ENCODE data around the gene WNT3. TPM values are rescaled to one million over a fixed set of nuclear protein-coding genes. Genes with fewer than 3 reads are reported as not detected.

Gene WNT3
- total RNA-seq, 1 donor from 2014 or later, result 1.3 TPM

DNA sequence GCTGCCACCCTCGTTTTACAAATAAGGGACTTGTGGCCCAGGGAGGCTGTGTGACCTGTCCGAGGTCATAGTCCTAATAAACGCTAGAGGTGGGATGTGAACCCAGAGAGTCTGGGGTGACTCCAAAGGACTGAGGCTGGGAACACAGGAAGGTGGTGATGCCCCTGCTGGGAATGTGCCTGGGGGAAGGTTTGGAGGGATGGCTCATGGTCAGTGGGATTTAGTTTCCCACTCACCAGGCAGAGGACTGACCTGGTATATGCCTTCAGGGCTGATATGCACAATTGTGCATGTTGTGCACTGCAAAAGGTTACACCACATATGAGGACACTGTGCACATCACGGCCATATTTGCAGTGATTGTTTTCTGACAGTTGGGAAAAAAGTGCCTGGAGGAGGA is 19.0 kb upstream of the WNT3 start:
- DNase-seq, result no peak
- TF ChIP-seq, protein P1, sequence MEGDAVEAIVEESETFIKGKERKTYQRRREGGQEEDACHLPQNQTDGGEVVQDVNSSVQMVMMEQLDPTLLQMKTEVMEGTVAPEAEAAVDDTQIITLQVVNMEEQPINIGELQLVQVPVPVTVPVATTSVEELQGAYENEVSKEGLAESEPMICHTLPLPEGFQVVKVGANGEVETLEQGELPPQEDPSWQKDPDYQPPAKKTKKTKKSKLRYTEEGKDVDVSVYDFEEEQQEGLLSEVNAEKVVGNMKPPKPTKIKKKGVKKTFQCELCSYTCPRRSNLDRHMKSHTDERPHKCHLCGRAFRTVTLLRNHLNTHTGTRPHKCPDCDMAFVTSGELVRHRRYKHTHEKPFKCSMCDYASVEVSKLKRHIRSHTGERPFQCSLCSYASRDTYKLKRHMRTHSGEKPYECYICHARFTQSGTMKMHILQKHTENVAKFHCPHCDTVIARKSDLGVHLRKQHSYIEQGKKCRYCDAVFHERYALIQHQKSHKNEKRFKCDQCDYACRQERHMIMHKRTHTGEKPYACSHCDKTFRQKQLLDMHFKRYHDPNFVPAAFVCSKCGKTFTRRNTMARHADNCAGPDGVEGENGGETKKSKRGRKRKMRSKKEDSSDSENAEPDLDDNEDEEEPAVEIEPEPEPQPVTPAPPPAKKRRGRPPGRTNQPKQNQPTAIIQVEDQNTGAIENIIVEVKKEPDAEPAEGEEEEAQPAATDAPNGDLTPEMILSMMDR (IDR thresholded peaks at IDR 0.05), result no peak
- ChIA-PET POLR2A (no interaction called here), CTCF (no interaction called here)
- H3K27ac Mint-ChIP-seq, result no peak overlapping the region
- H3K36me3 Mint-ChIP-seq (ENCODE audit: low read depth), result peaks cover under 1% of the 10 kb centered on the region
- intact Hi-C loops (cut with micrococcal nuclease), result loop anchor here (2.0 to 10.0 kb wide), 2 partner anchors 103 to 693 kb away; no protein-coding TSS in a partner anchor
- peaks cover 31% of the 10 kb centered on the region for H3K27me3 Mint-ChIP-seq
- peaks cover 6% of the 10 kb centered on the region for H3K4me1 Mint-ChIP-seq
- no peak for ATAC-seq (ENCODE audit: low read depth)
- no peak overlapping the region for H3K4me3 Mint-ChIP-seq
- peaks cover under 1% of the 10 kb centered on the region for H3K9me3 Mint-ChIP-seq

DNA sequence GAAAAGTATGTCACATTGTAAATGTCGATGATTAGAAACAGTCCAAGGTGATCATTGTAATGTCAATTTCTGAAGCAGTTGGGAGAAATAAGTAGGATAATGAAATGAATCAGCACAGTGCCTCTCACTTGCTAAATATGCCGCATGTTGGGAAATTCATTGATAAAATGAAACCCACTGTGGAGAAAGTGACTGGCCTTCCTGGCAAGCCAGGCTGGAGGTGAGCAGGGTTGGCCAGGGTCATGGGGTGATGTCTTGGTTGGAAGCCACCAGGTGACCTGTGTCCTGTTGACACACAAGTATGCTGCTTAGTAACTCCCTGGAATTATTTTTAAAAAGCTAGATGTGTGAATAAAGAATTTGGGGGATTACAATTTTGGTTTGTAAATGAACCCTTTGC is 18.0 kb upstream of the WNT3 start:
- Mint-ChIP-seq H3K27ac (no peak overlapping the region), H3K27me3 (peaks cover 25% of the 10 kb centered on the region), H3K4me1 (peaks cover 6% of the 10 kb centered on the region), H3K9me3 (no peaks in the 10 kb centered on the region), H3K4me3 (no peak overlapping the region), H3K36me3 (ENCODE audit: low read depth) (no peaks in the 10 kb centered on the region)
- intact Hi-C loops (cut with micrococcal nuclease), result loop anchor here (2.0 to 10.0 kb wide), 2 partner anchors 104 to 692 kb away; no protein-coding TSS in a partner anchor
- TF ChIP-seq, protein P1 (IDR thresholded peaks at IDR 0.05), result no peak
- POLR2A ChIA-PET, result no interaction called here
- DNase-seq, result no peak
- CTCF ChIA-PET, result interaction anchor here (1.4 kb wide), 1 partner anchor 13 kb away, joined by 3 read pairs; no protein-coding TSS in a partner anchor
- no peak for ATAC-seq (ENCODE audit: low read depth)

DNA sequence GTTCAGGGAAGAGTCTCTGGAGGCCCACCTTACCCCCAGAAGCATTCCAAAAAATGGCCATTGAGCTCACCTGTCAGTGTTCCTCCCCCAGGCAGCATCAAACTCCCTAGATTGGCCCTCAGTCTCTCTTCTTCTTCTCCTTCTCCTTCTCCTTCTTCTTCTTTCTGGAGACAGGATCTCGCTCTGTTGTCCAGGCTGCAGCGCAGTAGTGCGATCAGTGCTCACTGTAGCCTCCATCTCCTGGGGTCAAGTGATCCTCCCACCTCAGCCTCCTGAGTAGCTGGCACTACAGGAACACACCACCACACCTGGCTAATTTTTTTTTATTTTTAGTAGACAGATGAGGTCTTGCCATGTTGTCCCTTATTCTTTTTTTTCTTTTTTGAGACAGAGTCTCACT is 16.4 kb upstream of the WNT3 start:
- DNase-seq, result no peak
- intact Hi-C loops (cut with micrococcal nuclease), result loop anchor here (10.0 kb wide), 1 partner anchor 690 kb away; no protein-coding TSS in a partner anchor

DNA sequence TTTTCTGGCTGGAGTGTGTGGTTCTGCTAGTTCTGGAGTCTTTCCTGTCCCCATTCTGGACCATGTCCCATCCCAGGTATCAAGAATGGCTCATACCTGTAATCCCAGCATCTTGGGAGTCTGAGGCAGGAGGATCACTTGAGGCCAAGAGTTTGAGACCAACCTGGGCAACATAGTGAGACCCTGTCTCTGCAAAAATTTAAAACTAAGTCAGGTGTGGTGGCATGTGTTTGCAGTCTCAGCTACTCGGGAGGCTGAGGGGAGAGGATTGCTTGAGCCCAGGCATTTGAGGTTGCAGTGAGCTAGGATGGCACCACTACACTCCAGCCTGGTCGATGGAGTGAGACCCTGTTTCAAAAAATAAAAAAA is 15.3 kb upstream of the WNT3 start:
- Mint-ChIP-seq H3K27ac (no peak overlapping the region), H3K27me3 (peaks cover 15% of the 10 kb centered on the region), H3K36me3 (ENCODE audit: low read depth) (no peaks in the 10 kb centered on the region), H3K9me3 (no peaks in the 10 kb centered on the region), H3K4me1 (peaks cover 3% of the 10 kb centered on the region), H3K4me3 (no peak overlapping the region)
- DNase-seq (no peak), ATAC-seq (ENCODE audit: low read depth) (no peak)
- POLR2A ChIA-PET, result no interaction called here
- CTCF ChIA-PET, result no interaction called here
- TF ChIP-seq, protein P1 (IDR thresholded peaks at IDR 0.05), result no peak
- intact Hi-C loops (cut with micrococcal nuclease), result loop anchor here (10.0 kb wide), 1 partner anchor 689 kb away; no protein-coding TSS in a partner anchor

More for the DNA sequence above, 16.4 kb upstream of the WNT3 start:
- Mint-ChIP-seq H3K36me3 (ENCODE audit: low read depth) (no peaks in the 10 kb centered on the region), H3K4me3 (no peak overlapping the region), H3K27ac (no peak overlapping the region), H3K27me3 (peaks cover 17% of the 10 kb centered on the region), H3K9me3 (no peaks in the 10 kb centered on the region), H3K4me1 (peaks cover 3% of the 10 kb centered on the region)
- TF ChIP-seq, protein P1 (IDR thresholded peaks at IDR 0.05), result no peak
- CTCF ChIA-PET, result interaction anchor here (1.1 kb wide), 1 partner anchor 622 kb away, joined by 4 read pairs; no protein-coding TSS in a partner anchor
- POLR2A ChIA-PET, result no interaction called here
- no peak for ATAC-seq (ENCODE audit: low read depth)

DNA sequence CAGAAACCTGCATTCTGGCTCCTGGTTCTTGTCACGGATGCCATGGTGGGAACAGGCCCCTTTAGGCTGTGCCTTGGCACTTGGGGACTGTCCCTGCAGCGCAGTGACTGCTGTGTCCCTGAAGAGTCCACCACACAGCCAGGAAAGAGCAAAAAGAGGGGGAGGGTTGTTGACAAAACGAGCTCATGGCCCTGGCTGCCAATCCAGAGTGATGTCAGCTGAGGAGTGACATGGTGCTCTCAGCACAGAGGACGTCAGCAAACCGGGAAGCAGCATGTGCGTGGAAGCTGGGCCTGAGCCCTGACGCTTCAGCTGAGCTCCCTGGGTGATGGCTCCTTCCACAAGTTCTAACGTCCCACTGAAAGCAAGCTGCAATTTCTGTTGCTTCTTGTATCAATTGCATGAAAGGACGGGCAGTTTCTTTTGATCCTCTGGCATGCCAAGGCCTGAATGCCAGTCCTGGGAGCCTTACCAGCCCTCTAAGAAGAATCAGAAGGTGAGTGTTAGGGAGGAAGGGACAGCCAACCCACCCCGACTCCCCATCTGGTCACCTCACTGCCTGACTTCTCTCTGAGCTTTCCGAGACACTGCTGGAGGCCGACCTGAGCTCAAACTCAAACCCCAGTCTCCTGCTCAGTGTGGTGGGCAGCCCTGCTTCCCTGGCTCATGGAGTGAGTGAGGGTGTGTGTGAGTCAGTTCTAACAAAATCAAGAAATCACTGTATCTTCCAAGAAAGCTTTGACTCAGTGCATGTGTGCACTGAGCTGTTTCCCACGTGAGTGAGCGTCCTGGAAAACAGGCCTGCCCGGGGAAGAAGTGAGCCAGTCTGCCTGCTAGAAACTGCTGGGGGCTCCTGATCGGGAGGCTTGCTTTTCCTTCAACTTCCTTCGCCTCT is 14.7 kb upstream of the WNT3 start:
- peaks cover 3% of the 10 kb centered on the region for H3K4me1 Mint-ChIP-seq
- H3K36me3 Mint-ChIP-seq (ENCODE audit: low read depth), result no peaks in the 10 kb centered on the region
- CTCF ChIA-PET, result no interaction called here
- H3K9me3 Mint-ChIP-seq, result no peaks in the 10 kb centered on the region
- H3K27me3 Mint-ChIP-seq, result peaks cover 15% of the 10 kb centered on the region
- no peak overlapping the region for H3K27ac Mint-ChIP-seq
- DNase-seq, result no peak
- TF ChIP-seq, protein P1 (IDR thresholded peaks at IDR 0.05), result no peak
- no peak overlapping the region for H3K4me3 Mint-ChIP-seq
- ATAC-seq (ENCODE audit: low read depth), result no peak
- intact Hi-C loops (cut with micrococcal nuclease), result loop anchor here (10.0 kb wide), 1 partner anchor 688 kb away; no protein-coding TSS in a partner anchor
- POLR2A ChIA-PET, result no interaction called here
